Nephron progenitor cell (in vitro differentiated cells): ENCODE results near the gene MAP3K8.

Experiments used
- DNase-seq: peaks from one replicate; pipeline ENCODE4 v3.0.0; 2021
- H3K27ac Mint-ChIP-seq: 2 replicates; pipeline ENCODE4 v1.8.0; 2021; ENCODE audit warnings: mild to moderate bottlenecking, moderate library complexity, mixed read lengths
- H3K27me3 Mint-ChIP-seq: 2 replicates; pipeline ENCODE4 v1.8.0; 2021; ENCODE audit warnings: mild to moderate bottlenecking, low read depth, mixed read lengths; ENCODE audit not compliant: poor library complexity
- H3K36me3 Mint-ChIP-seq: 2 replicates; pipeline ENCODE4 v1.8.0; 2021; ENCODE audit warnings: low read depth, mixed read lengths
- H3K4me1 Mint-ChIP-seq: 2 replicates; pipeline ENCODE4 v1.8.0; 2021; ENCODE audit warnings: mixed read lengths
- H3K4me3 Mint-ChIP-seq: 2 replicates; pipeline ENCODE4 v1.8.0; 2021; ENCODE audit warnings: mild to moderate bottlenecking, moderate library complexity, mixed read lengths
- H3K9me3 Mint-ChIP-seq: 2 replicates; pipeline ENCODE4 v1.8.0; 2021; ENCODE audit warnings: mild to moderate bottlenecking, moderate library complexity, mixed read lengths
- CTCF ChIP-seq: fragments of 200-600 bp; sonication (generic); IDR thresholded peaks from 2 replicates; pipeline ENCODE4 v1.5.0; 2021; ENCODE audit warnings: antibody characterized with exemption

MAP3K8 gene

GRCh38 chr10:30425336-30426075, 8.5 kb upstream of the MAP3K8 start:
- Mint-ChIP-seq H3K9me3 (no peaks in the 10 kb centered on the region), H3K27ac (no peak overlapping the region), H3K4me3 (no peak overlapping the region), H3K4me1 (peaks cover 44% of the 10 kb centered on the region), H3K27me3 (no peaks in the 10 kb centered on the region), H3K36me3 (no peaks in the 10 kb centered on the region)
- no peak for TF ChIP-seq CTCF
- no peak for DNase-seq

- peak overlapping the region; percentile 57 for H3K27ac Mint-ChIP-seq
- H3K27me3 Mint-ChIP-seq = peaks cover 3% of the 10 kb centered on the region
- H3K4me3 Mint-ChIP-seq = peak overlapping the region; percentile 44
- DNase-seq = no peak
- H3K9me3 Mint-ChIP-seq = no peaks in the 10 kb centered on the region
- H3K4me1 Mint-ChIP-seq = peaks cover 49% of the 10 kb centered on the region
- no peak for TF ChIP-seq CTCF
- H3K36me3 Mint-ChIP-seq = no peaks in the 10 kb centered on the region
Measured at GRCh38 chr10:30430544-30431298, 3.3 kb upstream of the MAP3K8 start.

- no peaks in the 10 kb centered on the region for H3K36me3 Mint-ChIP-seq
- H3K27me3 Mint-ChIP-seq = peaks cover 3% of the 10 kb centered on the region
- no peak for DNase-seq
- H3K4me1 Mint-ChIP-seq = peaks cover 57% of the 10 kb centered on the region
- no peaks in the 10 kb centered on the region for H3K9me3 Mint-ChIP-seq
- TF ChIP-seq CTCF = no peak
- peak overlapping the region; percentile 39 for H3K27ac Mint-ChIP-seq
- H3K4me3 Mint-ChIP-seq = peak overlapping the region; percentile 44
Measured at GRCh38 chr10:30431435-30431911, 2.5 kb upstream of the MAP3K8 start.

- Mint-ChIP-seq H3K4me3 (peak overlapping the region; percentile 92), H3K27me3 (peaks cover 3% of the 10 kb centered on the region), H3K9me3 (no peaks in the 10 kb centered on the region), H3K36me3 (no peaks in the 10 kb centered on the region), H3K4me1 (peaks cover 61% of the 10 kb centered on the region), H3K27ac (peak overlapping the region; percentile 97)
- no peak for DNase-seq
- no peak for TF ChIP-seq CTCF
Measured at GRCh38 chr10:30432622-30433305, 1.2 kb upstream of the MAP3K8 start.

- Mint-ChIP-seq H3K36me3 (no peaks in the 10 kb centered on the region), H3K9me3 (no peaks in the 10 kb centered on the region), H3K27ac (peak overlapping the region; percentile 97), H3K4me3 (peak overlapping the region; percentile 92), H3K27me3 (peaks cover 3% of the 10 kb centered on the region), H3K4me1 (peaks cover 61% of the 10 kb centered on the region)
- DNase-seq = peak; percentile 80
- no peak for TF ChIP-seq CTCF
Measured at GRCh38 chr10:30433306-30433729, 666 bp upstream of the MAP3K8 start.
